ENCODE results near the gene BAIAP2. TPM values are rescaled to one million over a fixed set of nuclear protein-coding genes. Genes with fewer than 3 reads are reported as not detected.
"Not testable (repeated sequence)": the region's sequence is repeated elsewhere in the genome, so short reads cannot be mapped to it uniquely, and the experiment has no call there.

The BAIAP2 gene
- total RNA-seq, 1 experiment from 2014 or later: 34.4 TPM

DNA sequence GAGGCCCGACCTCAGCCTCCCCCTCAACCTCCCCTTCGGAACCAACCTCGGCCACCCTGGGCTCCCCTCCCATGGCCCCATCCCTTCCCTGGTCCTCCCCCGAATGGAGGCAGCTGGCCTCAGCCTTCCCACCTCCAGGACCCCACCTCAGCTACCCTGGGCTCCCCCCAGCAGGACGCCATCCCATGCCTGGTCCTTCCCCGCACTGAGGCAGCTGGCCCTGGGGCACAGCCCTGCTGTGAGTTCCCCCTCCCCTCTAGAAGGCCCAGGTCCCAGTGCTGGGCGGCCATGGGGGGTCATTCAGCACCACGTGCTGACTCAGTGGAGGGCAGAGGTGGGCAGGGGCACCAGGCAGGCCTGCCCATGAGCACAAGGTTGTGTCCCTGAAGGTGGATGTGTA, 101.4 kb downstream of the BAIAP2 start:
- Histone ChIP-seq H3K4me3 (no peak overlapping the region), H3K9me3 (no peaks in the 10 kb centered on the region), H3K27me3 (no peaks in the 10 kb centered on the region), H3K36me3 (no peaks in the 10 kb centered on the region)
- no peak for DNase-seq

DNA sequence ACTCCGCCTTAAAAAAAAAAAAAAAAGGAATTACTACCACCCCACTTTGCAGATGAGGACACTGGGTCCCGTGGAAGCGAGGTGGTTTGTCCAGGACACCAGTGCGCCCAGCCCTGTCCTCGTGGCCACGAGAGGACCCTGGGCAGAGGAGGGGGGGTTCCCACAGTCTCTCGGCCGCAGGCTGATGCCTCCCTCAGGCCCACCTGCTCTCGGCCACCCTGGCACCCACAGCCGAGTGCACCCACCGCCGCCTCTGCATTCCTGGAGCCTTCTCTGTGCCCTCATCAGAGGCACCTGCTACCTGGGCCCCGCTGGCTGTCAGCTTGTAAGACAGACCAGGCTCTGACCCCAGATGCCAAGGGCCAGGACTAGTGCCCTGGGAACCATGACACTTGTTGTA, 102.3 kb downstream of the BAIAP2 start:
- H3K4me3 ChIP-seq: no peak overlapping the region
- no peak for DNase-seq

DNA sequence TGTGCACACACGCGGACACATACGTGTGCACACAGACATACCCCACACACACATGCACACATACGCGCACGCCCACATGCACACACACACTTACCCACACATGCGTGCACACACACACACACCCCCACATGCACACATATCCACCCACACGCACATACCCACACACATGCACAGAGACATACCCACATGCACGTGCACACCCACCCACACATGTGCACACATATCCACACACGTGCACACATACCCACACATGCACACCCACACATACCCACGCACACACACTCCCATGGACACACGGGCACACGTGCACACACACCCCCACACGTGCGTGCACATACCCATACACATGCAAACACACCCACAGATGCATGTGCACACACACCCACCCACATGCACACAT, 103.1 kb downstream of the BAIAP2 start:
- H3K4me3 ChIP-seq: no peak overlapping the region
- H3K27me3 ChIP-seq: no peaks in the 10 kb centered on the region
- no peaks in the 10 kb centered on the region for H3K9me3 ChIP-seq
- no peaks in the 10 kb centered on the region for H3K36me3 ChIP-seq
- DNase-seq: no peak

More for the DNA sequence above, 102.3 kb downstream of the BAIAP2 start:
- H3K9me3 ChIP-seq: no peaks in the 10 kb centered on the region
- no peaks in the 10 kb centered on the region for H3K36me3 ChIP-seq
- no peaks in the 10 kb centered on the region for H3K27me3 ChIP-seq

DNA sequence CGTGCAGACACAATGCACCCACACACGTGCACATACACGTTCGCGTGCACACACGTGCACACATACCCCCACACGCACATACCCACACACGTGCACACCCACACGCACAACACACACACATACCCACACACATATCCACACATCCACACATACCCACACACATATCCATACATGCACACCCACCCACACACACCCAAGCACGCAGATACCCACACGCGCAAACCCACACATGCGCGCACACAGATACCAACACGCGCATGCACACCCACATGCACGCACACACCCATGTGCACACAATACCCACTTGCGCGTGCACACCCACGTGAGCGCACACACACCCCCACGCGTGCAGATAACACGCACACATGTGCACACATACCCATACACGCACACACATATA, 103.5 kb downstream of the BAIAP2 start:
- Histone ChIP-seq H3K4me3 (no peak overlapping the region), H3K36me3 (no peaks in the 10 kb centered on the region), H3K9me3 (no peaks in the 10 kb centered on the region), H3K27me3 (no peaks in the 10 kb centered on the region)
- no peak for DNase-seq

DNA sequence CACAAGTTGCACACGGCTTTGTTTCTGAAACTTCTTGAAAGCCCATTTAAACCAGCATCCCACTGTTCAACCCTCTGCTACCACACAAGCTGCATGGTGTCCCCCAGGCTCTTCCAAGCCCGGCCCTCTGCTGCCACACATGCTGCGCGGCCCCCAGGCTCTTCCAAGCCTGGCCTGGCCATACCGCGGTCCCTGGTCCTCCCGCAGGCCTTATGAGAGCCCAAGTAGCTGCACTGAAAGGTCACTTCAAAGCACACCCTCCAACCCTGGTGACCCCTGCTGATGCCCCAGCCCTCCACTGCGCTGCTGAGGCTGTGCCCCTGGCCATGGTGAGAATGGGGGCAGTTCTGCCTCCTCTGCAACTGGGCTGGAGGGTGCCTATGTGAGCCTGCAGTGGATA, 104.5 kb downstream of the BAIAP2 start:
- no peaks in the 10 kb centered on the region for H3K36me3 ChIP-seq
- DNase-seq: no peak
- no peak overlapping the region for H3K4me3 ChIP-seq
- H3K27me3 ChIP-seq: no peaks in the 10 kb centered on the region
- H3K9me3 ChIP-seq: no peaks in the 10 kb centered on the region

DNA sequence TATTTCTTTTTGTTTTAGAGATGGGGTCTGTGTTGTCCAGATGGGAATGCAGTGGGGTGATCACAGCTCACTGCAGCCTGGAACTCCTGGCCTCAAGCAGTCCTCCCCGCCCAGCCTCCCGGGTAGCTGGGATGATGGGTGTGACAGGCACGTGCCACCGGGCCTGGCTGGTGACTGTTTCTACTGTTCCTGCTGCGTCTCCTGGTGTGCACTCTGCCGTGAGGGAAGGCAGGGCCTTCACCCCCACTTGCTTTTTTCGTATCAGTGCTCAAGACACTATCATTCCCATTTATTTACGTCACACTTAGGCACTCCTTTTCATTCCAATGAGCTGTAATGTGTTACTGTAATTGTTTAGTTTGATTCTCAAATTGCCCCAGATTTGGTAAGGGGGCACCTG, 105.1 kb downstream of the BAIAP2 start:
- no peak for DNase-seq
- Histone ChIP-seq H3K27me3 (no peaks in the 10 kb centered on the region), H3K9me3 (no peaks in the 10 kb centered on the region), H3K36me3 (no peaks in the 10 kb centered on the region), H3K4me3 (no peak overlapping the region)

DNA sequence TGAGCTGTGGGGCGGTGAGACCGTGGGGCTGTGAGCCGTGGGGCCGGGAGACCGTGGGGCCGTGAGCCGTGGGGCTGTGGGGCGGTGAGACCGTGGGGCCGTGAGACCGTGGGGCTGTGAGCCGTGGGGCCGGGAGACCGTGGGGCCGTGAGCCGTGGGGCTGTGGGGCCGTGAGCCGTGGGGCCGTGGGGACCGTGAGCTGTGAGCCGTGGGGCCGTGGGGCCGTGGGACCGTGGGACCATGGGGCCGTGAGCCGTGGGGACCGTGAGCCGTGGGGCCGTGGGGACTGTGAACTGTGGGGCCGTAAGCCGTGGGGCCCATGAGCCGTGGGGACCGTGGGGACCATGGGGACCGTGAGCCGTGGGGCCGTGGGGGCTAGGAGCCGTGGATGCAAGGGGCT, 105.7 kb downstream of the BAIAP2 start:
- DNase-seq: no peak
- H3K36me3 ChIP-seq: no peaks in the 10 kb centered on the region
- no peak overlapping the region for H3K4me3 ChIP-seq
- no peaks in the 10 kb centered on the region for H3K27me3 ChIP-seq
- H3K9me3 ChIP-seq: no peaks in the 10 kb centered on the region

DNA sequence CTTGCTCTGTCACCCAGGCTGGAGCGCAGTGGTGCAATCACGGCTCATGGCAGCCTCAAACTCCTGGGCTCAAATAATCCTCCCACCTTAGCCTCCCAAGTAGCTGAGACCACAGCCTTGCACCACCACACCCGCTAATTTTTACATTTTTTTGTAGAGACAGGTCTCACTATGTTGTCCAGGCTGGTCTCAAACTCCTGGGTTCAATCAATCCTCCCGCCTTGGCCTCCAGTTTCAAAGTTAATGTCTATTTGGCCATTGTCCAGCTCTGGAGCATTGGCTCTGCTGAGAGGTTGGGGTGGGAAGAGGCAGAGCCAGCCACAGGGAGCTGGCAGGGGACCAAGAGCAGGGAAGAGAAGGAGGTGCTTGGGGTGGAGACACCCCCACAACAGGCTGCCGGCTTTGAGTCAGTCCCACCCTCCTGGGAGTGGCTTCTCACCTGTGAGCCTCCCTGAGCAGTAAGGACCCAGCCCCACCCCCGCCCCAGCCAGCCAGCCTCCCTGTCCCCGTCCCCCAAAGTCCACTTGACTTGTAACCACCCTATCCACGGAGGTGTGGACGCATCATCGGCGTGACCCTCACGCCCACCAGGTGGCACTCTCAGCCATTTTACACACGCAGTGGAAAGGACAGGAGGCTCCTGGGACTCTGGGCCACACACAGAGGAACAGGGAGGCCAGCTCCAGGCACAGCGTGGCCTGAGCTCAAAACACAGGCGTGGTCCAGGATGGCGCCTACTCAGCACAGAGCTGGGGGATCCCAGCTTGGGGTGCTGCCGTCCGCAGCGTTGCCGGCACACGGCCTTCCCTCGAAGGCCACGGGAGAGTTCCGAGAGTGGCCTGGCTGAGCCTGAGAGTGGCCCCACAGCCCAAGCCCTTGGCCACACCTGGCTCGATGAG, 107.6 kb downstream of the BAIAP2 start:
- no peaks in the 10 kb centered on the region for H3K9me3 ChIP-seq
- DNase-seq: peak; percentile 70
- no peaks in the 10 kb centered on the region for H3K27me3 ChIP-seq
- no peaks in the 10 kb centered on the region for H3K36me3 ChIP-seq
- no peak overlapping the region for H3K4me3 ChIP-seq

DNA sequence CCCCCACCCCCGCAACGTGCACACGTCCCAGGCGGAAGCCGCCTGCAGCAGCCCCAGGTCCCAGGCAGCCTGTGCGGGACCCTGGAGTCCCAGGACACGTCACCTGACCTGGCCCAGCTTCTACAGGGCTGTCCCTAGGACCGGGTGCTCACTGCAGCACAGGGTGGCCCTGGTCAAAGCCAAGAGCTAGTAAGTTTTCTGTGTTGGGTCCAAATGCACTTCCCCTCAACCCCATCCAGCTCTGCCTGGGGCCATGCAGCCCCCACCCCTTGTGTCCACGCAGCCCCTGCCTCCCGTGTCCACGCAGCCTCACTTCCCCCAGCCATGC, 108.2 kb downstream of the BAIAP2 start:
- DNase-seq: no peak
- H3K9me3 ChIP-seq: no peaks in the 10 kb centered on the region
- no peaks in the 10 kb centered on the region for H3K27me3 ChIP-seq
- no peak overlapping the region for H3K4me3 ChIP-seq
- no peaks in the 10 kb centered on the region for H3K36me3 ChIP-seq

DNA sequence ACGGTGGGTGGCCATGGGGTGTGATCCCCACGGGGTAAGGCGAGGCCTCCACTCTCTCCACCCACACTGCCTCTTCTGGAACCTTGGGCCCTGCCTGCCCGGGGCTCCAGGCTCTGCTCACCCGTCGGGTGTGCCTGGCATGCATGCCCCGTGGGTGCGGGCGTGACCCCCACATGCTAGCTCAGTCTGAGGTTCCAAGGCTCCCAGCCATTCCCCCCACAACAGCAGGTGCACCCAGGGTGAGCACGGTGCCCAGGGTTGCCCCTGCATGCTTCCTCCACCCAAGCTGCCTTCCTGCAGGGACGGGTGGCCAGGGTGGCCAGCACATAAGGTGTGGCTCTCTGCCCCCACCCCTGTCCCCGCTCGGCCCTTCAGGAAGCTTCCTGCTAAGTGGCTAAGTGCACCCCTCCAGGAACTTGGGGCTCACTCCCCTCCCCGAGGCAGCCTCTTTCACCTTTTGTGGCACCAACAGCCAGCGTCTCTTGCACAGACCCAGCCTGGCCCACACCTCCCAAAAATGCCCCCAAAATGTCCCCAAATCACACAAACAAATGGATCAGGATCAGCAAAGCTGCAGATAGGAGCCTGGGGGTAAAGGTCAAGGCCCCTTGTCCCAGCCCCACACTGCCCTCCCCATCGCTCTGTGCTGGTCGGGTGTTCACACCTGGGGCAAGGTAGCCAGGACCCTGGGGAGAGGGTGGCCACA, 108.9 kb downstream of the BAIAP2 start:
- no peak for DNase-seq
- Histone ChIP-seq H3K27me3 (no peaks in the 10 kb centered on the region), H3K36me3 (no peaks in the 10 kb centered on the region), H3K9me3 (no peaks in the 10 kb centered on the region), H3K4me3 (no peak overlapping the region)

DNA sequence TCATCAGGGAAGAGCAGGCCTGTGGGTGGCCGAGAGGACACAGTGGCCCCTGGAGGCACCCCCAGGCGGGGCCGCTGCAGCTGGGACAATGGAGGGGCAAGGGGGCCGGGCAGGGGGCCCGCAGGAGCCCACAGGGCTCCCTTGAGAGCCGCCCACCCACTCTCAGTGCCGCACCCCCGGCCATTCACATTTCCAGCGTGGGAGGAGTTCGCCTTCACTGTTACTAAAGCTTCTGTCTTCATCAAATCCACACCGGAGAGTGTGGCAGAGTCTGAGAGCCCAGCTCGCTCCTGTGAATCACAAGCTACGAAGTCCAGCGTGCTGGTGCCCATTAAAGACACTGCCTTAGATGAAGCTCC, 109.5 kb downstream of the BAIAP2 start:
- no peaks in the 10 kb centered on the region for H3K27me3 ChIP-seq
- no peak overlapping the region for H3K4me3 ChIP-seq
- no peaks in the 10 kb centered on the region for H3K36me3 ChIP-seq
- no peaks in the 10 kb centered on the region for H3K9me3 ChIP-seq
- no peak for DNase-seq

DNA sequence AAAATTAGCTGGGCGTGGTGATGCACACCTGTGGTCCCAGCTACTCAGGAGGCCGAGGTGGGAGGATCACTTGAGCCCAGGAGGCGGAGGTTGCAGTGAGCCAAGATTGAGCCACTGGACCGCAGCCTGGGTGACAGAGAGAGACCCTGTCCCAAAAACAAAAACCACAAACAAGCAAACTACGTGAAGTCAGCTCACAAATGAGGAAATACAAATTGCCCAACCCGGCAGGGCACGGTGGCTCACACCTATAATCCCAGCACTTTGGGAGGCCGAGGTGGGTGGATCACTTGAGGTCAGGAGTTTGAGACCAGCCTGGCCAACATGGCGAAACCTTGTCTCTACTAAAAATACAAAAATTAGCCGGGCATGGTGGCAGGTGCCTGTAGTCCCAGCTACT, 111.3 kb downstream of the BAIAP2 start:
- DNase-seq, H3K9me3 ChIP-seq: not testable (repeated sequence)

DNA sequence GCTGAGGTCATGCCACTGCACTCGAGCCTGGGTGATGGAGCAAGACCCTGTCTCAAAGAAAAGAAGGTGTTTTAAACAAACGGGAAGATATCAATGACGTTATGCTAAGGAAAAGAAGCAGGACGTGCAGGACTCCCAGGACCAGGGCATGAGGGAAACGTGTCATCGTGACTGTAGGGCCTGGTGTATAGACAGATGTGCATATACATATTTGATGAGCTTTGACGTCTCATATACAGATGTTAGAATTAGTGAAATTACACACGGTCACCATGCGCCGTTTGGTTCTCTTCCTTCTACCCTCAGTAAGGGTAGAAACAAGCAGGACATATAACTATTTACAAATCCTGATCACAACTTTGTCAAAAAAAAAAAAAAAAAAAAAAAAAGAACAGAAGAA, 112.8 kb downstream of the BAIAP2 start:
- Histone ChIP-seq H3K4me3 (no peak overlapping the region), H3K27me3 (no peaks in the 10 kb centered on the region), H3K36me3 (no peaks in the 10 kb centered on the region), H3K9me3 (no peaks in the 10 kb centered on the region)
- DNase-seq: no peak

More for the DNA sequence above, 111.3 kb downstream of the BAIAP2 start:
- not testable (repeated sequence) for H3K36me3 ChIP-seq, H3K27me3 ChIP-seq, H3K4me3 ChIP-seq

DNA sequence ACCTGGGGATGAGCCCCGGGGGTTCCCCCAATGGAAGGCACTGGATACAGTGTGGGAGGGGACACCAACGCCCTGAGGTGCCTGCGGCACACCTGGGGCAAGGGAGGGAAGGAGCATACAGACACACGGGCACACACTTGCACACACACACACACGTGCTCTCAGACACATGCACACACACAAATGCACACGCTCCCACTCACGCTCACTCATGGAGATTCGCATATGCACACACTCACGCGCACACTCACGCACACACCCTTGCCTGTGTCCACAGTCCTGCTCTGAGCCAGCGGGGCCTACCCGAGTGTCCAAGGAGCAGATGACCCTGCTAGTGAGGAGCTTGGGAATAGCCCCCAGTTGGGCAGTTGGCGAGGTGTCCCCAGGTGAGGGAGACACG, 113.6 kb downstream of the BAIAP2 start:
- Histone ChIP-seq H3K36me3 (no peaks in the 10 kb centered on the region), H3K9me3 (no peaks in the 10 kb centered on the region), H3K27me3 (no peaks in the 10 kb centered on the region), H3K4me3 (no peak overlapping the region)
- DNase-seq: no peak

DNA sequence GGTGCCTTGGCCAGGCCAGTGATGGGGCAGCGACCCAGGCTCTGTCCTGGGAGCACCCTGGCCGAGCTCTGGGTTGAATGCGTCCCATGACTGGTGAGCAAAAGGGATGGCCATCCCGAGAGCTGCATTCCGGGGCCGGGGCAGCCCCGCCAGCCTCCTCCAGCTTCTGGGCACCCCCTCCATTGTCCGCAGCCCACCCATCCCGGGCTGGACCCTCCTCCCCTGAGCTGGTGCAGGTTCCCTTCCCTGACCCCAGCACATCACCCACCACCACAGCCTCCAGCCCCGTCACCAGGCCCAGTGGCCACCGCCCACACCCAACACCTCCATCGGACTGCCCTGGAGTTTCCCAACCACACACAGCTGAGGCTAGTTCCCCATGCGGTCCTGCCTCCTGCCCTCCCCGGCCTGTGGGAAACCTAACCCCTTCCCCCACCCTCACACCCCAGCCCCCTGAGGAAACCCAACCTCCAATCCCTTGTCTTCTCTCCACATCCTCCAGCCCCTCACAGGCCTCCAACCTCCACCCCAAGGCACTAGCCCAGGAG, 114.1 kb downstream of the BAIAP2 start:
- Histone ChIP-seq H3K4me3 (no peak overlapping the region), H3K27me3 (no peaks in the 10 kb centered on the region), H3K9me3 (no peaks in the 10 kb centered on the region), H3K36me3 (no peaks in the 10 kb centered on the region)
- DNase-seq: no peak

DNA sequence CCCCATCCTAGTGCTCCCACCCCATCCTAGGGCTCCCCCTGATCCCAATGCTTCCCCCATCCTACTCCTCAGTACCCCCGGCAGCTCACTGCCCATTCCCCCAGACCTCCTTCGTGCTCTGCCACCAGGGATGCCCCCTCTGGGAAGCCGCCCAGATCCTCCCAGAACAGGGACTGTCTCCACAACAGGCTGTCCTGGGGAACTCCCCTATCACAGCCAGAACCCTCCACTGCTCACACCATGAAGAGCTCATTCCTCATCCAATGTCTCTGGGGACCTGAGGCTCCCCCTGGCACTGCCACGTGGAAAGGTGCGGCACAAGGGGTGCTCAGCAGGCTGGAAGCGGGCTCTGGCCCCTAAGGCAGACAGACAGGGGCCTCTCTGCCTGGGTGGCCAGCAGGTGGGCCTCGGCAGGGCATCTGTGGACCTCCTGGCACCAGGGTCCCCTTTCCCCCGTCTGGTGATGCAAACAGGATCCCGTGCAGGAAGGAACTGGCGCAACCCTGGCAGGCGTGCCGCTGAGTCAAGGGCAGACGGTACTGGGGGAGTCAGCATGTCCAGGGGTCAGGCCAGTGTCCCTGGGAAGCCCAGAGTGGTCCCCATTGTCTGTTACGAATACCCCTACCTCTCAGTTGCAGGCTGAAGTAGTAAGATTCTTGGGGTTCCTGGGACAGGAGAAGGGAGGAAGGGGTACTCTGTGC, 115.6 kb downstream of the BAIAP2 start:
- DNase-seq: peak; percentile 52

DNA sequence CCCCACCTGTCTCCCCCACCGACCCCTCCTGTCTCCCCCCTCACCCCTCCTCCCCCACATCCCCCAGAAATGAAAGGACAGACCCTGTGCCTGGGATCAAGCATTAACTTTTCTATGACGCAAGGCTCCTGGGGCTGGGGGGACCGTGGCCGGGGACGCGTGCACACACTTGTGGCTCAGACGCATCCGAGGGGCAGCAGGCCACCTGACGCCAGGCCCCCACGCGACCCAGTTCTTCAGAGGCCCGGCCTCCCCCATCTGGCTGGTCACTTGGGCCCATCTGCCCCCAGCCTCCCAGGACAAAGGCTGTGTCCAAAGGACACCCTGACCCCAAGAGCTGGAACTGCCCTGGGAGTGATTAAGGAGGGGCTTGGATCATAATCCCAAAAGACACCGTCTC, 116.3 kb downstream of the BAIAP2 start:
- Histone ChIP-seq H3K36me3 (no peaks in the 10 kb centered on the region), H3K4me3 (no peak overlapping the region), H3K27me3 (no peaks in the 10 kb centered on the region), H3K9me3 (no peaks in the 10 kb centered on the region)
- no peak for DNase-seq

More for the DNA sequence above, 115.6 kb downstream of the BAIAP2 start:
- Histone ChIP-seq H3K27me3 (no peaks in the 10 kb centered on the region), H3K4me3 (no peak overlapping the region), H3K36me3 (no peaks in the 10 kb centered on the region), H3K9me3 (no peaks in the 10 kb centered on the region)
